HEK293 (cell line): ENCODE data around the gene PROX1.

ENCODE experiments used
- CTCF ChIA-PET: fragments of 350-600 bp; formaldehyde crosslinking; extraction: SDS; loops from one replicate; lab custom pipeline; 2021; ENCODE audit warnings: antibody characterized with exemption; lab: Yijun Ruan, JAX
- POLR2A ChIA-PET: fragments of 300-600 bp; formaldehyde crosslinking; extraction: SDS; loops from one replicate; lab custom pipeline; 2020; ENCODE audit warnings: antibody characterized with exemption, inconsistent platforms; lab: Yijun Ruan, JAX
- H3K27ac ChIP-seq: fragments of 200-500 bp; sonication (Bioruptor generic); 2 replicates; pipeline ENCODE4 v1.5.1; 2014; ENCODE audit warnings: low read depth, low read length, control low read depth, inconsistent platforms; ENCODE audit errors: extremely low read depth
- H3K36me3 ChIP-seq, 2 experiments: fragments of 200-500 bp in 1 of 2; sonication (Bioruptor generic) in 1 of 2; 1 replicate in 1 of 2; 2 replicates in 1 of 2; pipeline ENCODE4 v1.5.1; 2014 to 2017; ENCODE audit warnings: inconsistent platforms in 2 of 2, low read length in 2 of 2; ENCODE audit not compliant: control insufficient read depth in 2 of 2, insufficient read depth in 1 of 2
- H3K4me1 ChIP-seq: fragments of 200-500 bp; sonication (Bioruptor generic); 2 replicates; pipeline ENCODE4 v1.5.1; 2014; ENCODE audit warnings: mild to moderate bottlenecking, low read length, inconsistent platforms; ENCODE audit not compliant: control insufficient read depth, insufficient read depth
- H3K4me3 ChIP-seq: 2 replicates; pipeline ENCODE4 v1.5.1; 2011; ENCODE audit warnings: low read depth, mild to moderate bottlenecking, control low read depth, low read length, moderate library complexity
- H3K9me3 ChIP-seq: fragments of 200-500 bp; sonication (Bioruptor generic); 2 replicates; pipeline ENCODE4 v1.5.1; 2014; ENCODE audit warnings: low read depth, low read length, inconsistent platforms; ENCODE audit not compliant: control insufficient read depth, insufficient read depth
- ELK4 ChIP-seq: IDR thresholded peaks from 2 replicates; pipeline ENCODE4 v1.6.1; 2011; ENCODE audit warnings: mild to moderate bottlenecking, low read depth, low read length, borderline replicate concordance
- IKZF3 ChIP-seq: fragments of 450-650 bp; IDR thresholded peaks from 2 replicates; pipeline ENCODE4 v1.5.0; 2018; ENCODE audit warnings: missing biosample characterization, mild to moderate bottlenecking, missing genetic modification characterization, moderate library complexity
- KLF1 ChIP-seq: fragments of 450-650 bp; formaldehyde crosslinking; IDR thresholded peaks from 2 replicates; pipeline ENCODE4 v1.5.1; 2016; ENCODE audit warnings: missing biosample characterization, missing genetic modification characterization
- KLF16 ChIP-seq: fragments of 450-650 bp; formaldehyde crosslinking; IDR thresholded peaks from 2 replicates; pipeline ENCODE4 v1.5.1; 2017; ENCODE audit warnings: missing biosample characterization, missing genetic modification characterization
- PRDM1 ChIP-seq: fragments of 450-650 bp; formaldehyde crosslinking; IDR thresholded peaks from 2 replicates; pipeline ENCODE4; 2016; ENCODE audit warnings: missing biosample characterization, missing genetic modification characterization
- REST ChIP-seq: fragments of 450-650 bp; formaldehyde crosslinking; IDR thresholded peaks from 2 replicates; pipeline ENCODE4 v1.5.1; 2016; ENCODE audit warnings: missing biosample characterization, missing genetic modification characterization
- SALL2 ChIP-seq: fragments of 450-650 bp; formaldehyde crosslinking; IDR thresholded peaks from 2 replicates; pipeline ENCODE4 v1.5.0; 2017; ENCODE audit warnings: missing biosample characterization, mild to moderate bottlenecking, missing genetic modification characterization, borderline replicate concordance
- SCRT2 ChIP-seq: fragments of 450-650 bp; formaldehyde crosslinking; IDR thresholded peaks from 2 replicates; pipeline ENCODE4 v1.5.1; 2016; ENCODE audit warnings: missing biosample characterization, missing genetic modification characterization
- ZBTB11 ChIP-seq: fragments of 450-650 bp; formaldehyde crosslinking; conservative IDR thresholded peaks from 2 replicates; pipeline ENCODE4 v1.5.1; 2016; ENCODE audit warnings: low read depth, missing biosample characterization, missing genetic modification characterization
- ZBTB20 ChIP-seq: fragments of 450-650 bp; formaldehyde crosslinking; IDR thresholded peaks from 2 replicates; pipeline ENCODE4 v1.5.1; 2016; ENCODE audit warnings: missing biosample characterization, missing genetic modification characterization
- ZBTB26 ChIP-seq: fragments of 450-650 bp; formaldehyde crosslinking; optimal IDR thresholded peaks from 2 replicates; pipeline ENCODE3; 2016; ENCODE audit warnings: missing biosample characterization, mild to moderate bottlenecking, missing genetic modification characterization
- ZNF133 ChIP-seq: fragments of 450-650 bp; formaldehyde crosslinking; IDR thresholded peaks from 2 replicates; pipeline ENCODE4 v1.5.1; 2016; ENCODE audit warnings: missing biosample characterization, missing genetic modification characterization
- ZNF174 ChIP-seq: fragments of 450-650 bp; formaldehyde crosslinking; IDR thresholded peaks from 2 replicates; pipeline ENCODE4 v1.5.0; 2017; ENCODE audit warnings: missing biosample characterization, mild to moderate bottlenecking, missing genetic modification characterization
- ZNF19 ChIP-seq: fragments of 450-650 bp; formaldehyde crosslinking; IDR thresholded peaks from 2 replicates; pipeline ENCODE4; 2016; ENCODE audit warnings: missing biosample characterization, missing genetic modification characterization, low read depth
- ZNF202 ChIP-seq: fragments of 450-650 bp; formaldehyde crosslinking; IDR thresholded peaks from 2 replicates; pipeline ENCODE4 v1.5.1; 2016; ENCODE audit warnings: missing biosample characterization, missing genetic modification characterization, borderline replicate concordance
- ZNF292 ChIP-seq: fragments of 450-650 bp; formaldehyde crosslinking; IDR thresholded peaks from 2 replicates; pipeline ENCODE4 v1.5.1; 2016; ENCODE audit warnings: low read depth, missing biosample characterization, missing genetic modification characterization, borderline replicate concordance
- ZNF311 ChIP-seq: fragments of 450-650 bp; formaldehyde crosslinking; IDR thresholded peaks from 2 replicates; pipeline ENCODE4 v1.5.1; 2017; ENCODE audit warnings: missing biosample characterization, missing genetic modification characterization, borderline replicate concordance
- ZNF366 ChIP-seq: fragments of 450-650 bp; formaldehyde crosslinking; conservative IDR thresholded peaks from 2 replicates; pipeline ENCODE4 v1.5.1; 2016; ENCODE audit warnings: missing biosample characterization, missing genetic modification characterization
- ZNF423 ChIP-seq: fragments of 450-650 bp; formaldehyde crosslinking; IDR thresholded peaks from 2 replicates; pipeline ENCODE4 v1.5.1; 2016; ENCODE audit warnings: missing biosample characterization, missing genetic modification characterization
- ZNF549 ChIP-seq: fragments of 450-650 bp; IDR thresholded peaks from 2 replicates; pipeline ENCODE4 v1.5.1; 2018; ENCODE audit warnings: missing biosample characterization, missing genetic modification characterization, mild to moderate bottlenecking, inconsistent platforms, moderate library complexity
- ZNF610 ChIP-seq: fragments of 450-650 bp; formaldehyde crosslinking; IDR thresholded peaks from 2 replicates; pipeline ENCODE4 v1.5.1; 2016; ENCODE audit warnings: missing biosample characterization, missing genetic modification characterization, borderline replicate concordance
- ZNF629 ChIP-seq: fragments of 450-650 bp; formaldehyde crosslinking; IDR thresholded peaks from 2 replicates; pipeline ENCODE4 v1.5.1; 2017; ENCODE audit warnings: missing biosample characterization, missing genetic modification characterization
- ZNF704 ChIP-seq: fragments of 450-650 bp; formaldehyde crosslinking; IDR thresholded peaks from 2 replicates; pipeline ENCODE4 v1.5.1; 2016; ENCODE audit warnings: missing biosample characterization, missing genetic modification characterization

Gene PROX1

GRCh38 chr1:213987927-213988506 lies at the start of gene PROX1 (continued):
- TF ChIP-seq ZBTB11 (tag by site-specific recombination) (peak; percentile 64), ZNF366 (tag by site-specific recombination) (peak; percentile 99), ZBTB26 (tag by site-specific recombination) (peak; percentile 59), ZBTB20 (tag by site-specific recombination) (peak; percentile 74), ZNF610 (tag by site-specific recombination) (peak; percentile 97; the same call in 1 of the 2 replicates), ZNF133 (peak; percentile 47; the same call in 1 of the 2 replicates), KLF16 (tag by site-specific recombination) (peak; percentile 80), PRDM1 (tag by site-specific recombination) (peak; percentile 98), ZNF423 (tag by site-specific recombination) (no peak), ZNF174 (tag by site-specific recombination) (no peak), IKZF3 (tag by site-specific recombination) (peak; percentile 44; the same call in 1 of the 2 replicates), ZNF202 (tag by site-specific recombination) (no peak)
- TF ChIP-seq, all 188 proteins: peak for 73

GRCh38 chr1:213938776-213939175 lies 49.0 kb upstream of the PROX1 start:
- CTCF ChIA-PET = no interaction called here
- POLR2A ChIA-PET = no interaction called here
- no peak overlapping the region for H3K4me3 ChIP-seq
- TF ChIP-seq ZNF292 (tag by site-specific recombination) (no peak), KLF1 (tag by site-specific recombination) (no peak), ZNF549 (no peak)
- TF ChIP-seq, all 188 proteins: peak for 0
- Histone ChIP-seq H3K36me3 (no peaks in the 10 kb centered on the region), H3K27ac (no peak overlapping the region), H3K4me1 (no peaks in the 10 kb centered on the region), H3K9me3 (no peaks in the 10 kb centered on the region)

- Histone ChIP-seq H3K4me3 (no peak overlapping the region), H3K4me1 (no peaks in the 10 kb centered on the region)
- POLR2A ChIA-PET = no interaction called here
- TF ChIP-seq ZNF311 (tag by site-specific recombination) = no peak
- no peak for TF ChIP-seq REST
- no peak for TF ChIP-seq SCRT2
- TF ChIP-seq ELK4 = no peak
- TF ChIP-seq ZNF19 = no peak
- no peak for TF ChIP-seq ZNF629 (tag by site-specific recombination)
- no peak for TF ChIP-seq ZNF704 (tag by site-specific recombination)
- no peak for TF ChIP-seq SALL2 (tag by site-specific recombination)
- TF ChIP-seq, all 188 proteins: peak for 0
- Histone ChIP-seq H3K27ac (no peak overlapping the region), H3K36me3 (no peaks in the 10 kb centered on the region), H3K9me3 (no peaks in the 10 kb centered on the region)
- CTCF ChIA-PET = no interaction called here
Measured at GRCh38 chr1:213939888-213940287, 47.9 kb upstream of the PROX1 start.
